ENCODE data around the gene CDC40.

CDC40 gene

GRCh38 chr6:110180228-110181008, at the start of gene CDC40:
Gene CDC40, plus strand, starts transcription at chr6:110180427. Its CDS starts 18 bp downstream, at chr6:110180445.
- Histone ChIP-seq H2AFZ (peak within 1 kb of the TSS; percentile 99), H3K79me2 (peaks cover 35% of the 10 kb centered on the region), H3K27ac (peak within 1 kb of the TSS; percentile 74), H3K36me3 (ENCODE audit: control insufficient read depth, insufficient read depth, low read length) (no peaks in the 10 kb centered on the region), H3K27me3 (ENCODE audit: control insufficient read depth, insufficient read depth, low read length) (no peaks in the 10 kb centered on the region), H3K9me3 (ENCODE audit: control insufficient read depth, low read length) (no peaks in the 10 kb centered on the region), H3K9ac (peak within 1 kb of the TSS; percentile 20), H3K4me1 (peaks cover 18% of the 10 kb centered on the region), H3K4me3 (ENCODE audit: low read depth, low read length) (peak within 1 kb of the TSS; percentile 87), H3K4me2 (ENCODE audit: low read length) (peak within 1 kb of the TSS; percentile 93)
- TF ChIP-seq, protein P1, sequence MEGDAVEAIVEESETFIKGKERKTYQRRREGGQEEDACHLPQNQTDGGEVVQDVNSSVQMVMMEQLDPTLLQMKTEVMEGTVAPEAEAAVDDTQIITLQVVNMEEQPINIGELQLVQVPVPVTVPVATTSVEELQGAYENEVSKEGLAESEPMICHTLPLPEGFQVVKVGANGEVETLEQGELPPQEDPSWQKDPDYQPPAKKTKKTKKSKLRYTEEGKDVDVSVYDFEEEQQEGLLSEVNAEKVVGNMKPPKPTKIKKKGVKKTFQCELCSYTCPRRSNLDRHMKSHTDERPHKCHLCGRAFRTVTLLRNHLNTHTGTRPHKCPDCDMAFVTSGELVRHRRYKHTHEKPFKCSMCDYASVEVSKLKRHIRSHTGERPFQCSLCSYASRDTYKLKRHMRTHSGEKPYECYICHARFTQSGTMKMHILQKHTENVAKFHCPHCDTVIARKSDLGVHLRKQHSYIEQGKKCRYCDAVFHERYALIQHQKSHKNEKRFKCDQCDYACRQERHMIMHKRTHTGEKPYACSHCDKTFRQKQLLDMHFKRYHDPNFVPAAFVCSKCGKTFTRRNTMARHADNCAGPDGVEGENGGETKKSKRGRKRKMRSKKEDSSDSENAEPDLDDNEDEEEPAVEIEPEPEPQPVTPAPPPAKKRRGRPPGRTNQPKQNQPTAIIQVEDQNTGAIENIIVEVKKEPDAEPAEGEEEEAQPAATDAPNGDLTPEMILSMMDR (IDR thresholded peaks at IDR 0.05): no peak

DNA sequence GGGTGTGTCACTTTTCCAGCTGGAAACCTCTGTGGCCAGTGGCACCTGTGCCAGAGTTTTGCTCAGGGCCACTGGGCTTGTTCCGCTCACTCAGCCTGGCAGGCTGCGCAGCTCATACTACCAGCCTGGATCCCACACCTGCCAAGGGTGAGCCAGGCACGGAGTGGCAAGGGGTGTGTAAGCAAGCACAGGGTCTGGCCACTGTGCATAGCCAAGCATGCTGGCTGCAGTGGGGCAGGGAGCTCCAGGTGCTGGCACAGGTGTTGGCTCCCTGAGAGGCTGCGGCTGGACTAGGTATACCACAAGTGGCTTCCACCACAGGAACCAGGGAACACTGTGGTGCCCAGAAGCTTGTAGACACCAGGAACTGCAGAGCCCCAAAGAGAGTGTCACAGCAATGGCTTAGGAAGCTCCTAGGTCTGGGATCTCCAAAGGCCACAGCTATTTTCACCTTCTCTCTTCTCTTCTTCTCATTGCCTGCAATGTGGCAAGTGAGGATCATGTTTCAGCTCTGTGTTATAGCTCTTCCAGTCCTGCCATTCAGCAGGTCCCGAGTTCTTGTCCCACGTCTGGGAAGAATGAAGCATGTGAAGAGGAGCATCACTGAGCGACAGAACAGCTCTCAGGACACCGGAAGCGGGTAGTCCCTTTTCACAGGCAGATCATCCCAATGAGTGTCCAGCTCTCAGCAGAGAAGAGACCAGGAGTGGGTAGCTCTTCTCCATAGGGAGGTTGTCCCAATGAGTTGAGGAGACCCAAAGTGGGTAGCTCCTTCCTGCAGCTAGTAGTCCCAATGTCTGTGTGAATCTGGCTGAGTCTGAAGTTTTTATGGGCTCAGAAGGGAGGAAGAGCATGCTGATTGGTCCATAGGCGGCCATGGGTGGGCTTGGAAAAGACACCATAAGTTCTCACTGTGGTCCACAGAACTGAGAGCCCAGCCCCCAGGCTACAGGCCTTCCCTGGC, 42.0 kb upstream of the CDC40 start:
- H3K9ac ChIP-seq: no peak overlapping the region
- H3K4me3 ChIP-seq (ENCODE audit: low read depth, low read length): no peak overlapping the region
- no peaks in the 10 kb centered on the region for H3K36me3 ChIP-seq (ENCODE audit: control insufficient read depth, insufficient read depth, low read length)
- H3K4me1 ChIP-seq: no peaks in the 10 kb centered on the region
- H3K27ac ChIP-seq: no peak overlapping the region
- H3K27me3 ChIP-seq (ENCODE audit: control insufficient read depth, insufficient read depth, low read length): no peaks in the 10 kb centered on the region
- H3K79me2 ChIP-seq: no peaks in the 10 kb centered on the region
- H2AFZ ChIP-seq: no peak overlapping the region
- no peaks in the 10 kb centered on the region for H3K9me3 ChIP-seq (ENCODE audit: control insufficient read depth, low read length)
- TF ChIP-seq, protein P1 (IDR thresholded peaks at IDR 0.05): no peak
- no peak overlapping the region for H3K4me2 ChIP-seq (ENCODE audit: low read length)

DNA sequence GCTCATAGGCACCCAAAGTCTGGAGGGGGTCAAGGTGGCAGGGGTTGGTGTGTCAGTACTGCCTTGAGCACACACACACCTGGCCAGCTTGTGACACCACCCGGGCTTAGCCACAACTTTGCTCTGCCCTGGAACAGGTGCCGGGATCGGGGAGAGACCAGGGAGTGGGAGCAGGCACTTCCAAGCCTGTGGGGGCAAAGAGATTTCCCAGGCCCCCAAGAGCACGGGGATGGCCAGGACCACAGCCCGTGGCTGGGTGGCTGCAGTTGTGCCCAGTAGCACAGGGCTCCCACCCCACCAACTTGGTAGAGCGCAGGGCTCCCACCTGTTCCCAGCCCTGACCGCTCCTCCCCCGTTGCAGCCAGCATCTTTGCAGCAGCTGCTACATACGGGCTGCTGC, 41.2 kb upstream of the CDC40 start:
- H3K9me3 ChIP-seq (ENCODE audit: control insufficient read depth, low read length): no peaks in the 10 kb centered on the region
- H3K4me2 ChIP-seq (ENCODE audit: low read length): no peak overlapping the region
- H2AFZ ChIP-seq: no peak overlapping the region
- H3K79me2 ChIP-seq: no peaks in the 10 kb centered on the region
- H3K9ac ChIP-seq: no peak overlapping the region
- H3K27me3 ChIP-seq (ENCODE audit: control insufficient read depth, insufficient read depth, low read length): no peaks in the 10 kb centered on the region
- TF ChIP-seq, protein P1 (IDR thresholded peaks at IDR 0.05): no peak
- H3K4me1 ChIP-seq: no peaks in the 10 kb centered on the region
- H3K36me3 ChIP-seq (ENCODE audit: control insufficient read depth, insufficient read depth, low read length): no peaks in the 10 kb centered on the region
- H3K4me3 ChIP-seq (ENCODE audit: low read depth, low read length): no peak overlapping the region
- H3K27ac ChIP-seq: no peak overlapping the region

GRCh38 chr6:110140650-110141049, 39.6 kb upstream of the CDC40 start:
- no peaks in the 10 kb centered on the region for H3K4me1 ChIP-seq
- H3K27me3 ChIP-seq (ENCODE audit: control insufficient read depth, insufficient read depth, low read length): no peaks in the 10 kb centered on the region
- H3K4me3 ChIP-seq (ENCODE audit: low read depth, low read length): no peak overlapping the region
- no peaks in the 10 kb centered on the region for H3K9me3 ChIP-seq (ENCODE audit: control insufficient read depth, low read length)
- no peaks in the 10 kb centered on the region for H3K36me3 ChIP-seq (ENCODE audit: control insufficient read depth, insufficient read depth, low read length)
- no peaks in the 10 kb centered on the region for H3K79me2 ChIP-seq
- H3K4me2 ChIP-seq (ENCODE audit: low read length): no peak overlapping the region
- H2AFZ ChIP-seq: no peak overlapping the region
- H3K27ac ChIP-seq: no peak overlapping the region
- no peak overlapping the region for H3K9ac ChIP-seq
- TF ChIP-seq, protein P1 (IDR thresholded peaks at IDR 0.05): no peak

Data from parathyroid adenoma (tissue), 2 donors.